ENCODE data around the gene WNT7B.

- TF ChIP-seq EZH2 (IDR thresholded peaks at IDR 0.05) (no peak), POLR2AphosphoS5 (IDR thresholded peaks at IDR 0.05; ENCODE audit: borderline replicate concordance, low read depth, low read length) (no peak)
Observed at GRCh38 chr22:45929649-45930048, 47.3 kb downstream of the WNT7B start.
